NCI-H2081 treated with DMSO at 0.1 percent for 48 hours (cell line): ENCODE results near the gene NFATC2.

ENCODE experiments used
- DNase-seq: peaks from one replicate; lab custom pipeline; 2025; lab: John Stamatoyannopoulos, UW

NFATC2 gene

DNA sequence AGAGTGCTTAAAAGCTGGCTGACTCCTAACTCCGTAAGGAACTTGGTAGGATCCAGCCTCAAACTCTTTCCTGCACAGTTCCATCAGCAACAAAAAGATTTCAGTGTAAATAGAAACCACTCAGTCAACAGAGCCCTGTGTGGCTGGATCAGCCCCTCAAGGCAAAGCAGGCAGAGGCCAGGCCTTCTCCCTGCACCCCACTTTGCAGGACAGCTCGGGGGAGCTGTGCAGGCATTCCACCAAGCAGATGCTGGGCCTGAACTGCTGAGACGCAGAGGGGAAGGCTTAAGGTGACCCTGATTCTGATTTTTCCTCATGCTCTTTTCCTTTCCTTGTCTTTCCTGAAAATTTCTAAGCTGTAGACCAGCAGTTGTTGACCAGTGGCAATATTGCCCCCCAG is 91.5 kb downstream of the NFATC2 start:
- DNase-seq: no peak

DNA sequence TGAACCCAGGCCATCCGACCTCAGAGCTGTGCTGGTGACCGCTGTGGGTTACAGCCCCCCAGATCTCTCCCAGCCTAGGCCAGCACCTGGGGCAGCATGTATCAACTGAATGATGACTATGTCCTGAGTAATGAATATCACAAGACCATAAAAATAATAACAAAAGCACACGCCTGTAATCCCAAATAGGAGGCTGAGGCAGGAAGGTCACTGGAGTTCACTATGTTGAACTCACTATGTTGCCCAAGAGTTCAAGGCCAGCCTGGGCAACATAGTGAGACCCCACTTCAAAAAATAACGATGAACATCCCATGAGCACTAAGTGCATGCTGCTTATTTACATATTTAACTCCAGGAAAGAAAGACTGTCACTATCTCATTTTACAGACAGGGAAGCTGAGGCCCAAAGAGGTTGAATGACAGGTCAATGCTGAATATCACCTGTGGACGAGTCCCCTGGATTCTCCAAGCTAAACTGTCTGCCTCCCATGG is 92.3 kb downstream of the NFATC2 start:
- no peak for DNase-seq

DNA sequence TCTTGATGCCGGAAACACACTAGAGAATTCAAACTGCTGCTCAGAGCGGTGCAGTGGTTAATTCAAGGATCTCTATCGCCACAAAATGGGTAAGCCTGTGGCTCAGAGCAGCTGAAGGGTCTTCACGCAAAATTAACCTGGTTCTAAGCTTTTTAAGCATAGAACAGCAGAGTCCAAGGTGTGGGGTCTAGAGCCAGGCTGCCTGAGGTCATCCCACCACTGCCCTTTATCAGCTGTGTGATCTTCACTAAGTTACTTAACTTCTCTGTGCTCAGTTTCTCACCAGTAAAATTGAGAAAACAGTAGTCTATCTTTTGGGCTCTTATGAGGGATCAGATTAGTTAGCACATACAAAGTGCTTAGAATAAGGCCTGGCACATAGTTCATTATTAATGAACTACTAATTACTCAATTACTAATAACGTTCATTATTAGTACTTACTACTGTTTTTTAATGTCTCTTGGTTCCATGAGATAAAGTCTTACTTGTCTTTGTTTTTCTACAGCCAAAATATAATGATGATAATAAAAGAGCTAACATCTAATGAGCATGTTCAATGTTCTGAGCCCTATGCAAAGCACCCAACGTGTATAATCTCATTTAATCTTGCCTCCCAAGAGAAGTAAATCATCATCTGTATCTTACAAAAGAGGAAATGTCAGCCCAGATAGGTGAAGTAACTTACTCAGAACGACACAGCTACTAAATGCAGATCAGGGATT is 92.9 kb downstream of the NFATC2 start:
- no peak for DNase-seq

DNA sequence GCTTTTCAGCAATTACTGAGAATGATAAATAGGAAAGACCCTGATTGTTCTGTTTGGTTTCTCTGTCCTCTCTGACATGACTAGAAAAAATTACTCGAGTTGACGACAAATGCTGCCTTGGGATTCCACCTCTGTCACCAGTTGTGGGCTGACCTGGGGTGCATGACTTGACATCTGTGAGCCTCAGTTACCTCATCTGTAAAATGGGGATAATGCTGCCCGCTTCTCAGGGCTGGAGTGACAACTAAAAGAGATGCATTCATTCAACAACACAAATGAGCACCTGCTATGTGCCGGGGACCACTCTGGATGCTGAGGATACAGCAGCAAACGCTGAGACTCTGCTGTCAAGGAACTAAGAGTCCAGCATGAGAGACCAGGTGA is 94.8 kb downstream of the NFATC2 start:
- DNase-seq: no peak

DNA sequence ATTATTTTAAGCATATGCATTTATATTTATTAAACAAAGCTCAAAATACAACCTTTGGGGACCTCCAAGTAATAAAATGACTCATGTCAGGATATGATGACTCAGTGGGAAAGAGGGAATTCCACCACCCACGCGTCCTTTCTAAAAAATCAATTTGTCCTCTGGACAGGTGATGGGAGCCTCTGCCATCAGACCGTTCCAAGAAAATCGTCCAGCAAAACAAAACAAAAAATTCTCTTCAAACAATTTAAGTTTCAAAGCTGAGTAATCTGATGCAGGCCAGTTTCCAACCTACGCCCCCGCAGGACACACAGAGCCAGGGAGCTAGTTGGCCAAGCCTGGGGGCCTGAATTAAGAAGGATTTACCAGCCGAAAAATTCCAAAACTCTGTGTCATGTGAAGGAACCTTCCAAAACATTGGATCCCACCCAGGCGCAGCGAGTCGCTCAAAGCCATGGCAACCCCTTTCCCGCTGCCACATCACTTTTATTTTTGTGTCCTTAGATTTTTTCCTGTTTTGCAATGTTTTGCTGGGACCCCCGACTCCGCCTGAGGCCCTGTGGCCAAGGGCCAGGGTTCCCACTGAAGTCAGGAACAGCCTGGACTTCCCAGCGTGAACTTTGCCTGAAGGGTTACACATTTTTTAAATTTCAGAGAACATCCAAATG is 95.3 kb downstream of the NFATC2 start:
- DNase-seq: no peak

DNA sequence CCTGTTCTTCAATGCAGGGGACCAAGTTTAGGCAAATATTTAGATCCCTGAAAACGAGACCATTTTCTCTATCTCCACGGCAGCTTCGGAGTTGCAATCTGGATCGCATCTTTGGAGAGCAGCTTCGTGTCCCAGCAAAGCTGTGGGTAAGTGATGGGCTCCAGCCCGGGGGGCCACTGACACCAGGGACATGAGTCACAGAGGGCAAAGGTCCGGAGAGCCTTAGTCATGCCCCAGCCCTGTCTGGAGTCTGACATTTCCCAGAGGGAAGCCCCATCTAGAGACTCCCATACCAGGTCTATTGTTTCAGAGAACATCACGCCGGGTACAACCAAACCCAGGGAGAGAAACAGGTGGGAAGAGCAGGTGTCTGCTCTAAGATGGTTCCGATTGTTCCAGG is 95.9 kb downstream of the NFATC2 start:
- DNase-seq: no peak

DNA sequence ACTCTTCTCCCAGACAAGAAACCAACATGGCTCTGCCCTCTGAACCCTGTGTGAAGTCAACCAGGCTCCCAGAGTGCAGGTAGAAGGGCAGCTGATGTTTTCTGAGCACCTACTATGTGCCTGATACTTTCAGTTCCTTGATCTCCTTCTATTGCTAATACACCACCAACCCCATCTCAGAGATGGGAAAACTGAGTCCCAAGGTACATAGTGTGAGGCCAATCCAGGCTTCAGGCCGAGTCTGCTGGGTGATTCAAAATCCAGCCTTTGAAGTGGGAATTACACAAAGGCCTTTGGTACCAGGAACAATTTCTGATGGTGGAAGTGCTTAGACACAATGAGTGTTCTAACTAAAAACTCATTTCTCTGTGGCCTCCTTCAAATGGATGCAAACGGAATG is 96.3 kb downstream of the NFATC2 start:
- no peak for DNase-seq

DNA sequence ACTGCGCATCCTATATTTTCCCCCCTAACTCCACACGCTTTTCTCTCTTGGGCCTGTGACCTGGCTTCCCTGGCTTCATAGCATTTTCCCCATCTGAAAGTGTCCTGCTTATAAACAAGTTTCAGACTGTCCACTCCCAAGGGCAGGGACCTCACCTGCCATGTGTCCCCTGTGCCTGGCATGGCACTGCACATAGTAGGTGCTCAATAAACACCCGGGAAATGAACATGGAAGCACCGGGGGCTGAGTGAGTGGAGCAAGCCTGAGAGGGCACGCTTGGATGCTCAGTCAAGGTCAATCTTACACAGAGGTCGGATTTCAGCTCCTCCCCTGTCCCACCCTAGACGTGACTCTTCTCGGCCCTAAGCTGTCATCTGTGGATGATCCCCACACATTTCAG is 96.9 kb downstream of the NFATC2 start:
- DNase-seq: no peak

DNA sequence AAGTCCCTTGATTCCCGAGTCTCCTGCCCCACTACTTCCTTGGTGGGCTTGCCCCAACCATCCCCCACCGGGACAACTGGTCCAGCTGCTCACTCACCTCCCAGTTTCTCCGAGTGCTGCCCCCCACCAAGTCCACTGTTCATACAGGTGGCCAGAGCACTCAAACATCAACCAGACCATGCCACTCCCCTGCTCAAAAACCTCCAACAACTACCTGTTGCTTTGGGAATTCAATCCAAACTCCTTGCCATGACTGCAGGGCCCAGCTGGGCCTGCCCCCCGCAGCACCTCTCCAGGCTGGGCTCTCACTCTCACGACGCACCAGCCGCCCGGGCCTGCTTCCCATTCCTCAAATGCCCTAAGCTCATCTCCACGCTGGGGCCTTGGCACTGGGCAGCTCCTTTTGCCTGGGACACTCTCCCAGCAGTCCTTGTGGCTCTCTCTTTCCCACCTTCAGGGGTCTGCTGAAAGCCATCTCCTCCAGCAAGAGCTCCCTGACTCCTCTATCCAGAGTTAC is 97.5 kb downstream of the NFATC2 start:
- no peak for DNase-seq

DNA sequence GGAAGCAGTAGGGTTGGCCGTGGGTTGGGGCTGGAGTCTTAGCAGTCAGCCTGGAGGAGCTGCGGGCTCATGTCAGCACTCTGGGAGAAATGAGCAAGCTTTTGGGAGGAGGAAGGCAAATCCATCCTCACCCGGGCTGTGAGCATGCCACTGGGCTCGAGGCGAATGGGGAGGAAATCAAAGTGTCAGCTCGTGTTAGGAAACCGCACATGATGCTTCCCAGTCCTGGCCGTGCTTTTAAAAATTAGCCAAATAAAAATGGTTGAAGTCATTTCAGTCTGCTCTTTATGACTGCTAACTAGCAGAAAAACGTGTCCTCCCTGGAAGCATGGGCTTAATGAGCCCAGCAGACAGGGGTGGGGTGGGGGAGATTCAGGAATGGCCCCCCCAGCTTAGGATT is 98.1 kb downstream of the NFATC2 start:
- no peak for DNase-seq

DNA sequence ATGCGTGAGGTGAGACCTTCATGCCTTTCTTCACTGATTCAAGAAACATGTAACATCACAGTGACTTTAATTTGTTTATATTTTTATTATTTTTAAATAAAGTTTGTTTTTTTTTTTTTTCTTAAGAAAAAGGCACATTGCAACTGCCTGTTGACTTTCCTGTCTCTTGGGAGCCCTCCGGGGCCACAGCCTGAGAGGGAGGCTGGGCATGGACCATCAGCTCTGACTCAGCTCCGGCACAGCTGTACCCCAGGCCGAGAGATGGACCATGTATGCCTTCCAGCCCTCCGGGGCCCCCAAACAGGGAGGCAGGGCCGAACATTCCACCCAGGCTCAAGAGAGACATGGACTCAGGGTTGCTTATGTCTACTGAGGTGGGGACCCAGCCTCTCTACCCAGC is 99.9 kb downstream of the NFATC2 start:
- DNase-seq: no peak

DNA sequence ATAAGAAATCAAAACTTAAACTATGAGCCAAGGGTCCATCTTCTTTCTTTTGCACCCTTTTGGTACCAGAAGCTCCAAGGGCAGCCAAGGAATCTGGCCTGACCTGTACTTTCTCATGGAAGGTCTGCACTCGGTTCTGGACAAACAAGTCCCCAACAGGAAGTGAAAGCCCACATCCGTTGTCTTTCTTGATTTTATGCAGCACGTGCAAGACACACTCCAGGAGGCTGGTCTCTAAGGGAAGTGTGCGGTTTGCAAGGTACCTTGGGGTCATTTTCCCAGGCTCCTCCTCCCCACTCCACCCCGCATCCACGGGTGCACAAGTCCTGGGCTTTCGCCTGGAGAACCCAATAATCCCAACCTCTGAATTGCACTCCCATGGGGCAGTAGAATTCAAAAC is 101.9 kb downstream of the NFATC2 start:
- DNase-seq: no peak

DNA sequence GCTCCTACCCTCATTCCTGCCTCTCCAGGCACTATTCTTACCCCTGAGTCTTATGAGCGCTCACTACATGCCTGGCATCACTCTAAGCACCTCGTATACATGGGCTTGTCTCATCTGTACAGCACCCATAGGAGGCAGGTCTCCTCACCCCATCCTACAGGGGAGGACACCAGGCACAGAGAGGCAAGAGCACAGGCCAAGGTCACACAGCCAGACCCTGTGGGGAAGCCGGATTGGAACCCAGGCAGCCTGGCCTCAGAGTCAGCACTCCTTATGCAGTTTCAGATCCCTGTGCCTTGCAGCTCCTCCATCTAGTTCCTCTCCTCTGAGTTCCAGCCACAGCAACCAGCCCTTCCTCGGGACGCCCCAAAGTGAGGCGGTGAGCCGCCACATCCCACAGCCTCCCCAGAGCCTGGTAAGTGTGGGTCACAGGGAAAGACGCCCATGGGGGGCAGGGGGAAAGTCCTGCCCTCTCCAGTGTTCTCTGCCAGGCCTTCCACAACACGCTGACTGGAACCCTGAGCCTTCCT is 103.3 kb downstream of the NFATC2 start:
- DNase-seq: no peak

DNA sequence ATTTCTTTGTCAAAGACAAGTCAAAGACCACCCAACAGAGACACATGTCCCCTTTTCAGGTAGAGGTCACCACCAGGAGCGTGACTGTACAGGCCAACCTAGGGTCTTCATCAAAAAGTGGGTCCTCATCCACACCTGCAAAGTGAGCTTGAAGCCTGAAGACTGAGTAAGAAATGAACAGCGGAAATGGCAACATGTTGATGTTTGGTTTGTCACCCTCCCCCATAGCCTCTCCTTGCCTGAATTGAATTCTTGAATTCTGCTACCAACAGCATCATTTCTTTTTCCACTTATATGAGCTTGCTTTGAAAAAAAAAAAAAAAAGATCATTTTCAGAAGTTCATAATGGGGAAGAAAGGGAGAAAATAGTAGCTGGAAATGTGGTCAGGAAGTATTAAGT is 104.4 kb downstream of the NFATC2 start:
- DNase-seq: no peak

DNA sequence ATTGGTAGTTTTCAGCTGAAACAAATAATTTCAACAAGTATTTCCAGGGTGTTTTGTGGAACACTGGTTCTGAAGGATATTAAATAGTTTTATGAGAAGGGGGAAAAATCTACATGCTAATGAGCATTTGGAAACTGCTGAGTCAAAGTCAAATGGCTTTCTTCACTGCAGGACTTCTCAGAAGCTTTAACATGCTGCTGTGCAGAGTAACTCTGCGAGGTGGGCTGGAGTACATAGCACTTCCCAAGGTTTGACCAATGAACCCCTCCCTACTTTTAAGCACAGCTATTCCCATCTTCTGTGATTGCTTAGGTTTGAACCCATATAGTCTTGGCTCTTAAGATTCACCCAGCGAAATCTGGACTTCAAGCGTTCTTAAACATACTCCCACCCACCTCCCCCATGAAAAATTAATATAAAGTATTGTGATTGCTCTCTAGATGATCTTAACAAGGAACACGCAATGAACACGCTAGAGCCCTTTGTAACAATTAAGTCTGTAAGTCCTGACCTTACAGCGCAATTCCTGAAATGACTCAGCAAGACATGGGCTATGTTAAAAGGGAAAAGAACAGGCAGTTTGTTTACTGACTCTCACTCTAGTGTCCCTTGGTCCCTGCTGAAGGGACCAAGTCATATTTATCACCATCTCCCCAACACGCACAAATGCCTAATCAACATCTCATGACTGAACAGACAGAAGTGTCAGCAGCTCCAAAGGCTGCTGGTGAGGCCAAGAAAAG is 105.2 kb downstream of the NFATC2 start:
- DNase-seq: no peak

DNA sequence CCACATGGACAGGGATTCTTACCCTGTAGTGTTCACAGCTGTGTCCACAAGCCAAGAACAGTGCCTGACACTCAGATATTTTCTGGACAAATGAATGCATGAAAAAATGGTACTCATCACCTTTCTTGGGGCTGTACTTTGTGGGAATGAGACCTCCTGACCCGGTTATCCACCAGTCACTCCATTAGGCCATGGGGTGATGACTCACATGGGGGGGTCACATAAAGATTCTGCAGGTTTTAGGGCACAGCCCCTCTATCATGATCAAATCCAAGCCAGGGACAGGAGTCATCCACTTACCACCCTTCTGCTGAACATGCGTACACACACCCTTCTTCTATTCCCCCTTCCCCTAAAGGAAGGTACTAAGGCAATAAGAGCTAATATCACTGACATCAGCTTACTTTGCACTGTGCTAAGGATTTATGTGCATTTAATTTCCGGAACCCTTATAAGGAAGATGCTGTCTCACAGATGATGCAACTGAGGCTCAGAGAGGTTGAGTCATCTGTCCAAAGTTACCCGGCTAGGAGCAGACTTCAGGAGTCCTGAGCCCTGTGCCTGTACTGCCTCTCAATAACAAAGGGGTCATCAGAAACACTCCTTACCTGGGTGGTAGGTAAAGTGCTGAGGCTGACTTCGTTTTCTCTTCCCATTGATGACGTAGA is 107.8 kb downstream of the NFATC2 start:
- DNase-seq: no peak

DNA sequence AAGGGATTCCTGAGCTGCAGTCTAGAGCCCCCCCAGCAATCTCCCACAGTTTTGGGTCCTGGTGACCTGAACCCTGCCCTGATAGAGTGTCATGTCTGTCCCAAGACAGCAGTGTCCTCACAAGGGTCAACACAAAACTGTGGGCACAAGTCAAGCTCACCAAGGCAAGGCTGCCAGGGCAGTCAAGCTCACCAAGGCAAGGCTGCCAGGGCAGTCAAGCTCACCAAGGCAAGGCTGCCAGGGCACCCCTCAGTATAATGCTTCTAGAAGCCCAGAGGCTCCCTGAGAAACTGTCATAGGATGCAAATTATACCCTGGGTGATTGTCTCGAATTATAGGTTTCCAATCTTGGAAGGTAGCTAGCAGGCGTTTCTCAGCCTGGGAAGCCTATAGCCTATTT is 108.5 kb downstream of the NFATC2 start:
- DNase-seq: no peak

DNA sequence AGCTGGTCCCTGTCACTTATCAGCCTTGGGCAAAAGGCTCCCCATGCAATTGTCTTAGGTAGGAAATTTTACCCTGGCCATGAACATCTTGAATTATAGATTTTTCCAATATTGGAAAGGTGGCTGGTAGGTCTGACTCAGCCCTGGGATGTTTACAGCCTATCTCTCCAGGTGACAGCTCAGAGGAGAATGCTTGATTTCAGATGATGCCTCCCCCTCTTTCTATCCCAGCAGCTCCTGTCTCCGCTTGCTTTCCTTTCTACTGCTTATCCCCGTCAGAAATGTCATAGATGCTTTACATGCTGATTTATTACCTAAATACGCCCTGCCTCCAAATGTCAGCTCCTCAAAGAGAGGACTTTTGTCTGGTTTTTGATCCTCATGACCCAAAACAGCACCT is 109.6 kb downstream of the NFATC2 start:
- DNase-seq: no peak

DNA sequence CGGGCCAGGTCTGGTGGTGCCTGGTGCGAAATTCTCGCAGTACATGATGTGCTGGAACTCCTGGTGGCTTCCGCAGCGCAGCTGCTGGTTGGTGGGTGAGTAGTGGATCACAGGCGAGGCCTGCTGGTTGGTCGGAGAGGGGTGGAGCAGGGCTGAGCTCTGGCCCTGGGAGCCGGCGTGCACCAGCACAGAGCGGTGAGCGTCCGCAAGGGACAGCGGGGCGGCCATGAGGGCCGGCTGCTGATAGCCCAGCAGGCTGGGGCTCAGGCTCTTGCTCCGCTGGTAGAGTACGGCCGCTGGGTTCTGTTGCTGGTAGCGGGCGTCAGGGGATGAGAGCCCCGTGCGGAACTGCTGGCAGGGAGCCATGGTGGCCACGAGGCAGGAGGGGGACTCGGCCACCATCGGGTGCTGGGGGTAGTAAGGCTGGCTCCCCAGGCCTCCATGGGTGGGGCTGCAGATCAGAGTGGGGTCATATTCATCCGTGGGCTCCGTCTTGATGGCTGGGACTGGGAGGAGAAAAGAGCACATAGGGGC is 110.2 kb downstream of the NFATC2 start:
- DNase-seq: no peak

DNA sequence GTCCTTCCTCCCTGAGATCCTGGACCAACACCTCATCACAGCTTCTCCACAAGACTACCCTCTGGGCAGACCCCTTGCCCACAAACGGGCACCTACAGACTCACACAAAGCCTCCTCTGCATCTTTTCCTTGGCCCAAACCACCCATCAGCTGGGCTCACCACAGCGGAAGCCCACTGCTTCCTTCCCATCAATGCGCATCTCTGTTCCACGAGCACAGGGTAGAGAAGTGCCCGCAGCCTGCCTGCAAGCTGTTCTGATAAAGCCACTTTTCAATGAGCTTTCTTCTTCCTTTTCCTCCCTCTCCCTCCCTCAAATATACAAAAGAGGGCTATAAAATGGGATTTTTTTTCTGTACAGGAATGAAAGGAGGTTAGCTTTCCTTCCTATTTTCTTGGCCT is 111.2 kb downstream of the NFATC2 start:
- DNase-seq: no peak

DNA sequence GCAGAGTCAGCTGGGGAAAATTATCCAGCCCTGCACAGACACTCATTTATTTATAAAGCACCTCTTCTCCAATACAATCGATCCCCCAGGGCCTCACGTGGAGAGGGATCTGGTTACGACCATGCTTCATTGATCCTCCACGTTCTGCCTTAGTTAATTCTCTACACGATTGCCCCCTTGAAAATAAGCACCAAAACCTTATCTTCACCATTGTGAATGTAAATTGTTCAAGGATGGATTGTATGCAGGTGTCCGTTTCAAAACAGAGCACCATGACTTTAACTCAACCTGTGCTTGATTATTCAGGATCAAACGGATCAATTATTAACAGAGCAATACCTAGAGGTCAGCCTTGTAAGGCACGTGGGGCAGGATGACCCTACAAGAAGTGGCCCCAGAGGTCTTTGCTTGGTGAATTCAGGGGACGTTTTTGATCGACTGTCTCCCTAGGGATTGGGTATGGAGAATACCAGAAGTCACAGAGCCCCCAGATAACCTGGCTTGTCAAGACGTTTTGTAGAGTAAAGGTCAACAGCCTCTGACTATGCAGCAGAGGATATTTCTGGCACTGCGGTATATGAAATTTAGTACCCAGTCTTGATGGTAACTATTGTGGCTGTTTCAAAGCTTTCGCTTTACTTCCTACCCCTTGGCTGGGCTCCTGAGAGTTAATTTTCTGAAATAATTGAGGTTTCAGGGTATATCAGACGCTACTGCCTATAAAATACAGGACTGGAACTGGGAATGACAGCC is 112.1 kb downstream of the NFATC2 start:
- DNase-seq: no peak
